OCI-LY3 (cell line): ENCODE measurements around the gene EMSY.

Source experiments
- H2AFZ ChIP-seq: fragments of 200-600, 300-600 bp; shearing (Covaris generic); 2 replicates; pipeline ENCODE4 v1.6.0; 2014; ENCODE audit warnings: antibody characterized with exemption, low read depth, low read length
- H3K27ac ChIP-seq: fragments of 200-600, 300-600 bp; sonication (generic); 2 replicates; pipeline ENCODE4 v1.5.1; 2014; ENCODE audit warnings: mild to moderate bottlenecking, low read length, moderate library complexity, mixed read lengths
- H3K27me3 ChIP-seq: fragments of 200-600, 300-600 bp; sonication (generic); 2 replicates; pipeline ENCODE4 v1.6.1; 2014; ENCODE audit warnings: low read depth, low read length, mixed read lengths
- H3K36me3 ChIP-seq: fragments of 200-600, 300-600 bp; sonication (generic); replicated peaks from 2 replicates; pipeline ENCODE3; 2014; ENCODE audit warnings: low read depth, low read length, mixed read lengths
- H3K4me1 ChIP-seq: fragments of 300-600, 200-600 bp; sonication (generic); 2 replicates; pipeline ENCODE4 v1.6.1; 2014; ENCODE audit warnings: low read length, mixed read lengths
- H3K4me2 ChIP-seq: fragments of 200-600, 300-600 bp; sonication (generic); 2 replicates; pipeline ENCODE4 v1.6.1; 2014; ENCODE audit warnings: low read length, mixed read lengths
- H3K4me3 ChIP-seq: fragments of 300-600, 200-600 bp; sonication (generic); 2 replicates; pipeline ENCODE4 v1.5.1; 2014; ENCODE audit warnings: antibody characterized with exemption, mild to moderate bottlenecking, low read length, moderate library complexity
- H3K79me2 ChIP-seq: fragments of 300-600, 200-600 bp; shearing (Covaris generic); 2 replicates; pipeline ENCODE4 v1.6.1; 2014; ENCODE audit warnings: mild to moderate bottlenecking, low read length, mixed read lengths
- H3K9ac ChIP-seq: fragments of 300-600, 200-600 bp; shearing (Covaris generic); 2 replicates; pipeline ENCODE4 v1.6.0; 2014; ENCODE audit warnings: mild to moderate bottlenecking, low read length, moderate library complexity
- H3K9me3 ChIP-seq: fragments of 200-600, 300-600 bp; shearing (Covaris generic); 2 replicates; pipeline ENCODE4 v1.6.1; 2014; ENCODE audit warnings: low read length, mixed read lengths; ENCODE audit not compliant: insufficient read depth
- H4K20me1 ChIP-seq: fragments of 200-600, 300-600 bp; sonication (generic); 2 replicates; pipeline ENCODE4 v1.6.1; 2016; ENCODE audit warnings: low read length, mixed read lengths; ENCODE audit not compliant: insufficient read depth
- CTCF ChIP-seq: fragments of 200-600, 300-600 bp; sonication (generic); IDR thresholded peaks from 2 replicates; pipeline ENCODE4 v1.5.1; 2014; ENCODE audit warnings: antibody characterized with exemption, low read length, low read depth
- EZH2phosphoT487 ChIP-seq: fragments of 200-600 bp; shearing (Covaris generic); IDR thresholded peaks from 2 replicates; pipeline ENCODE4 v1.6.1; 2018; ENCODE audit warnings: antibody characterized with exemption, mixed run types, low read depth

Gene EMSY

GRCh38 chr11:76459299-76459698, 14.5 kb downstream of the EMSY start:
- no peaks in the 10 kb centered on the region for H3K27me3 ChIP-seq
- peaks cover 27% of the 10 kb centered on the region for H3K36me3 ChIP-seq
- peaks cover 10% of the 10 kb centered on the region for H3K4me1 ChIP-seq
- H3K9me3 ChIP-seq = no peaks in the 10 kb centered on the region
- H3K4me3 ChIP-seq = no peak overlapping the region
- no peaks in the 10 kb centered on the region; the same call in 1 of the 2 replicates for H4K20me1 ChIP-seq
- no peak overlapping the region for H3K9ac ChIP-seq
- H3K79me2 ChIP-seq = no peaks in the 10 kb centered on the region
- H3K27ac ChIP-seq = no peak overlapping the region
- TF ChIP-seq EZH2phosphoT487 = no peak
- TF ChIP-seq CTCF = peak; percentile 25; the same call in 1 of the 2 replicates
- no peak overlapping the region for H3K4me2 ChIP-seq
- no peak overlapping the region for H2AFZ ChIP-seq

GRCh38 chr11:76459846-76460245, 15.0 kb downstream of the EMSY start:
- H3K36me3 ChIP-seq = peaks cover 28% of the 10 kb centered on the region
- no peaks in the 10 kb centered on the region; the same call in 1 of the 2 replicates for H4K20me1 ChIP-seq
- H3K4me3 ChIP-seq = no peak overlapping the region
- no peaks in the 10 kb centered on the region for H3K9me3 ChIP-seq
- H3K27me3 ChIP-seq = no peaks in the 10 kb centered on the region
- H3K9ac ChIP-seq = no peak overlapping the region
- H3K27ac ChIP-seq = no peak overlapping the region
- no peak overlapping the region for H2AFZ ChIP-seq
- TF ChIP-seq CTCF (no peak), EZH2phosphoT487 (no peak)
- no peaks in the 10 kb centered on the region for H3K79me2 ChIP-seq
- no peak overlapping the region for H3K4me2 ChIP-seq
- H3K4me1 ChIP-seq = peaks cover 10% of the 10 kb centered on the region

GRCh38 chr11:76462317-76462716, 17.5 kb downstream of the EMSY start:
- H3K36me3 ChIP-seq = peaks cover 39% of the 10 kb centered on the region
- H4K20me1 ChIP-seq = no peaks in the 10 kb centered on the region; the same call in 1 of the 2 replicates
- H3K9me3 ChIP-seq = no peaks in the 10 kb centered on the region
- no peak overlapping the region for H3K9ac ChIP-seq
- no peak overlapping the region for H2AFZ ChIP-seq
- H3K4me2 ChIP-seq = no peak overlapping the region
- no peaks in the 10 kb centered on the region for H3K27me3 ChIP-seq
- TF ChIP-seq CTCF = no peak
- no peak for TF ChIP-seq EZH2phosphoT487
- no peak overlapping the region for H3K27ac ChIP-seq
- H3K4me1 ChIP-seq = peaks cover 10% of the 10 kb centered on the region
- H3K79me2 ChIP-seq = no peaks in the 10 kb centered on the region
- H3K4me3 ChIP-seq = no peak overlapping the region

GRCh38 chr11:76465701-76466100, 20.9 kb downstream of the EMSY start:
- H3K9me3 ChIP-seq = no peaks in the 10 kb centered on the region
- H3K4me1 ChIP-seq = peaks cover 6% of the 10 kb centered on the region
- no peak overlapping the region for H3K4me2 ChIP-seq
- H3K9ac ChIP-seq = no peak overlapping the region
- no peaks in the 10 kb centered on the region for H3K27me3 ChIP-seq
- H2AFZ ChIP-seq = no peak overlapping the region
- H3K4me3 ChIP-seq = no peak overlapping the region
- TF ChIP-seq EZH2phosphoT487 = no peak
- TF ChIP-seq CTCF = no peak
- no peaks in the 10 kb centered on the region for H3K79me2 ChIP-seq
- no peak overlapping the region for H3K27ac ChIP-seq
- no peaks in the 10 kb centered on the region for H4K20me1 ChIP-seq
- peaks cover 32% of the 10 kb centered on the region for H3K36me3 ChIP-seq
